Measurements from ENCODE around the gene ASB3. TPM values are rescaled to one million over a fixed set of nuclear protein-coding genes. Genes with fewer than 3 reads are reported as not detected.
A peak's percentile ranks its signal among the peaks of the same experiment; 100 is the strongest.

ASB3 gene
- total RNA-seq, 2 donors from 2014 or later, result 10.5 to 14.0 TPM

GRCh38 chr2:53793261-53793660 lies 6.5 kb upstream of the ASB3 start:
- intact Hi-C loops (cut with DNase I), result no loop called here
- no peak for ATAC-seq

GRCh38 chr2:53787614-53788289 lies 999 bp upstream of the ASB3 start:
- ATAC-seq, result no peak
- peaks cover 56% of the 10 kb centered on the region for H3K4me1 ChIP-seq

More at GRCh38 chr2:53793261-53793660, 6.5 kb upstream of the ASB3 start:
- H3K4me1 ChIP-seq, result peaks cover 26% of the 10 kb centered on the region
- no peak for TF ChIP-seq POLR2A (IDR thresholded peaks at IDR 0.05)
- TF ChIP-seq CTCF (IDR thresholded peaks at IDR 0.05), result no peak
- no peak overlapping the region for H3K4me3 ChIP-seq
- H3K9me3 ChIP-seq, result no peaks in the 10 kb centered on the region
- peaks cover 0 to 2% of the 10 kb centered on the region in 2 donors for H3K36me3 ChIP-seq (replicated peaks in 1 of 2; ENCODE audit: insufficient read depth in 1 of 2, low read depth in 2 of 2)
- DNase-seq, result no peak
- H3K27me3 ChIP-seq, result no peaks in the 10 kb centered on the region
- WGBS, 2 donors, result 80 to 82% methylated on average over 3 of the region's 3 CpGs
- no peak overlapping the region for H3K27ac ChIP-seq

GRCh38 chr2:53786352-53786704 lies 425 bp downstream of the ASB3 start:
- TF ChIP-seq CTCF (IDR thresholded peaks at IDR 0.05) (no peak), POLR2A (IDR thresholded peaks at IDR 0.05) (no peak)
- no peaks in the 10 kb centered on the region for H3K36me3 ChIP-seq (replicated peaks in 1 of 2; ENCODE audit: insufficient read depth in 1 of 2, low read depth in 2 of 2)
- H3K27me3 ChIP-seq, result no peaks in the 10 kb centered on the region
- DNase-seq (peak; percentile 30 to 43 (median 34)), ATAC-seq (peak; percentile 20)
- intact Hi-C loops (cut with DNase I), result no loop called here
- H3K27ac ChIP-seq, result peak overlapping the region; percentile 61 to 82 (median 71)
- peak overlapping the region; percentile 77 to 90 for H3K4me3 ChIP-seq
- peaks cover 56% of the 10 kb centered on the region for H3K4me1 ChIP-seq
- 0 to 1% methylated on average over 18 of the region's 18 CpGs for WGBS, 2 donors
- H3K9me3 ChIP-seq, result no peaks in the 10 kb centered on the region

More at GRCh38 chr2:53787614-53788289, 999 bp upstream of the ASB3 start:
- WGBS, 2 donors, result 1% methylated on average over 17 of the region's 17 CpGs
- H3K9me3 ChIP-seq, result no peaks in the 10 kb centered on the region
- TF ChIP-seq CTCF (IDR thresholded peaks at IDR 0.05) (no peak), POLR2A (IDR thresholded peaks at IDR 0.05) (no peak)
- peak overlapping the region; percentile 51 to 82 (median 70) for H3K27ac ChIP-seq
- peak overlapping the region; percentile 77 to 90 for H3K4me3 ChIP-seq
- H3K36me3 ChIP-seq (replicated peaks in 1 of 2; ENCODE audit: insufficient read depth in 1 of 2, low read depth in 2 of 2), result no peaks in the 10 kb centered on the region
- intact Hi-C loops (cut with DNase I), result no loop called here
- DNase-seq, result no peak
- H3K27me3 ChIP-seq, result no peaks in the 10 kb centered on the region

- Histone ChIP-seq H3K27ac (no peak overlapping the region), H3K4me1 (peaks cover 48% of the 10 kb centered on the region), H3K36me3 (replicated peaks in 1 of 2; ENCODE audit: insufficient read depth in 1 of 2, low read depth in 2 of 2) (no peaks in the 10 kb centered on the region), H3K4me3 (no peak overlapping the region), H3K27me3 (no peaks in the 10 kb centered on the region), H3K9me3 (no peaks in the 10 kb centered on the region)
- 52 to 65% methylated on average over 11 of the region's 11 CpGs for WGBS, 2 donors
- intact Hi-C loops (cut with DNase I), result no loop called here
- ATAC-seq, result no peak
- no peak for DNase-seq
- no peak for TF ChIP-seq CTCF (IDR thresholded peaks at IDR 0.05)
- TF ChIP-seq POLR2A (IDR thresholded peaks at IDR 0.05), result no peak
These were observed 1.4 kb downstream of the ASB3 start for GRCh38 chr2:53785366-53785765.

- no peaks in the 10 kb centered on the region for H3K9me3 ChIP-seq
- H3K27ac ChIP-seq, result no peak overlapping the region
- TF ChIP-seq CTCF (IDR thresholded peaks at IDR 0.05) (no peak), POLR2A (IDR thresholded peaks at IDR 0.05) (no peak)
- H3K4me3 ChIP-seq, result no peak overlapping the region
- H3K36me3 ChIP-seq (replicated peaks in 1 of 2; ENCODE audit: insufficient read depth in 1 of 2, low read depth in 2 of 2), result no peaks in the 10 kb centered on the region
- DNase-seq (no peak), ATAC-seq (no peak)
- no peaks in the 10 kb centered on the region for H3K27me3 ChIP-seq
- H3K4me1 ChIP-seq, result peaks cover 40% of the 10 kb centered on the region
- intact Hi-C loops (cut with DNase I), result no loop called here
These were observed 2.3 kb downstream of the ASB3 start for GRCh38 chr2:53784436-53784835.

Measured in body of pancreas (tissue), 4 donors.